HL-60/S4 treated with retinoic acid at 250 ng/mL for 4 days and 3 days (cell line): ENCODE results near the gene RNF126.
"Not testable (repeated sequence)": the region's sequence is repeated elsewhere in the genome, so short reads cannot be mapped to it uniquely, and the experiment has no call there.

Experiments used
- in situ Hi-C: fragments of 300-500 bp; cut with MboI; formaldehyde crosslinking; loops from 2 replicates; pipeline ENCODE4 v1.7.0; 2022; ENCODE audit warnings: low sequenced_read_pairs

RNF126 gene

GRCh38 chr19:632579-633067, 30.4 kb downstream of the RNF126 start:
- in situ Hi-C loops = no loop called here

GRCh38 chr19:629961-630714, 32.9 kb downstream of the RNF126 start:
- in situ Hi-C loops = no loop called here

- in situ Hi-C loops = not testable (repeated sequence)
These were observed 33.5 kb downstream of the RNF126 start for GRCh38 chr19:629515-629914.

GRCh38 chr19:628168-628567, 34.8 kb downstream of the RNF126 start:
- in situ Hi-C loops = no loop called here

GRCh38 chr19:626566-626965, 36.4 kb downstream of the RNF126 start:
- in situ Hi-C loops = not testable (repeated sequence)

DNA sequence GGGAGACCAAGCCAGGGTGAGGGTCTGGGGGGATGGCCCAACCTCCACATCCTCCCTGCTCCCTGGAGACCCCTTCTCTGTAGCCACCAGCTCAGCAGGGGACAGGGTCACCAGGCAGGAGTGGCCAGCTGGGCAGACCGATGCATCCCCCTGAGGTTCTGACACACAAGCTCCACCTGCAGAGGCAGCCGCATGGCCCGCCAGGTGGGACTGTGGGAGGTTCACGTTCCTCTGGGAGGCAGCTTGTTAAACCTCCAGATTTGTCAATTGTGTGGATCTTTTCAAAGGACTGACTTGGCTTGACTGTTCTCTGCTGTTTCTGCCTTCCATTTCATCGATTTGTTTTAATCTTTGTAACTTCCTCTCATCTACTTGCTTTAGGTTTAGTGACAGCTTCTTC, 37.8 kb downstream of the RNF126 start:
- in situ Hi-C loops = no loop called here

DNA sequence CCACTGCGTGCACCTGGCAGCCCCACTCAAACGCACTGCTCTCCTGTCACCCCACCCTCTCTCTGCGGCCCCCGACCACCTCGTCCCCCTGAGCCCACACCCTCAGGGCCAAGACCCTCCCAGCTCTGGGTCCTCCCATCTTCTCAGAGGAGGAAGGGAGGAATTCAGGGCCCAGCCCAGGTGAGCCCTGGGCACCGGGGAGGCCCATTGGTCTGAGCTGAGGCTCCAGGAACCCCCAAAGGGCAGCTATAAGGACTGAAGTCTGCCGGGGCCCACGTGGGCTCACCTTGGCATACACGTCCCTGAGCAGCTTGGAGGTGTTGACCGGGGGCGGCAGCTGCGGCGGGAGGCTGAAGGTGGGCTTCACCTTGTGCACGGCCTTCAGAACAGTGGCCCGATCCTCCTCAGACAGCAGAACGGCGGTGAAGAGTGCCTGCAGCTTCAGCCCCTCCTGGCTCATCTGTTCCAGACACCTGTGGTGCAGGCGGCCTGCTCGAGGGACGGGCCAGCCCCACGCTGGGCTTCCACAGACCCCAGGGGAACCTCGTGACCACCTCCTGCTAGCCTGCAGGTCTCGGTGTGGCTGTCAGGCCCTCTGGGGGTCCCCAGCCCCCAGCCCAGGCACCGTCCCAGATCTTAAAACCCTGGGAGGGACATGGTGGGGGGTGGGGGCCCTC, 38.4 kb downstream of the RNF126 start:
- in situ Hi-C loops = no loop called here

DNA sequence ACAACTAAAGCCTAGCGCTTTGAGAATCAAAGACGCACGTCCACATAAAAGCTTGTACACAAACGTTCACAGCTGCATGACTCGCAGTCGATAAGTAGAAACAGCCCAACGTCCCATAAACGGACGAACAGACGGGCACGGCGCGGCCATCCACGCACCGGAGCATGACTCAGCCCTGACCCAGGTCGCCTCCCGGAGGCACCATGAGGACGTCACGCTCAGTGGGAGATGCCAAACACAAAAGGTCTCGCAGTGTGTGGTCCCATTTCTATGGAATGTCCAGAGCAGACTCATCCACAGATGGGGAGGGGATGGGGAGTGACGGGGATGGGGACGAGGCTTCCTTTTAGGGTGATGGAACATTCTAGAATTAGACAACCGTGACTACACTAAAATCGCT, 39.0 kb downstream of the RNF126 start:
- in situ Hi-C loops = no loop called here

DNA sequence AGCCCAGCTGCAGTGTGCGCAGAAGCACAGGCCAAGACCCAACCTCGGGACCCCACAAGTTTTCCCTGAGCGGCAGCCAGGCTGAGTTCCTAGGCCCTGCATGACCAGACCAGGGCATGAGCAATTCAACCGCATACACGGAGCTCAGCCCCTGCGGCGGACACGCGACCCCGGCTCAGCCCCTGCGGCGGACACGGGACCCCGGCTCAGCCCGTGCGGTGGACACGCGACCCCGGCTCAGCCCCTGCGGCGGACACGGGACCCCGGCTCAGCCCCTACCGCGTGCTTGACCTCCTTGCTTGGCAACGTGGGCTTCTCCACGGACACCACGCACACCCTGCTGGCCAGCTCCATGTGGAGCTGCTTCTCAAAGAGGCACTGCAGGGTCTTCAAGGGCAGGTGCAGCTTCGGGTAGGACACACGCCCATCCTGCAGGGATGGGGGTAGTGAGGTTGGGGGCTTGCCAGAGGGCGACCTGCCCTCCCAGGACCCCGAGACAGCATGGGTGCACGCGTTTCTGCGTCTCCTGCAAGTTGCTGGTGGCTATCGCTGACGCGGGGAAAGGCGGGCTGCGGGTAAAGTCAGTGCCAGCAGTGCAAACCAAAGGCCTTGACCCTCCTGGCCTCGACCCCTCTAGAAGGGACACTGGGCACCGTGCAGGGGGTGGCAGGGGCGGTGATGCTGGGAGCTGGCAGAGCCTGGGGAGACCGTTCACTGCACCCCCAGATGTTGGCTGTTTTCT, 39.7 kb downstream of the RNF126 start:
- in situ Hi-C loops = no loop called here

DNA sequence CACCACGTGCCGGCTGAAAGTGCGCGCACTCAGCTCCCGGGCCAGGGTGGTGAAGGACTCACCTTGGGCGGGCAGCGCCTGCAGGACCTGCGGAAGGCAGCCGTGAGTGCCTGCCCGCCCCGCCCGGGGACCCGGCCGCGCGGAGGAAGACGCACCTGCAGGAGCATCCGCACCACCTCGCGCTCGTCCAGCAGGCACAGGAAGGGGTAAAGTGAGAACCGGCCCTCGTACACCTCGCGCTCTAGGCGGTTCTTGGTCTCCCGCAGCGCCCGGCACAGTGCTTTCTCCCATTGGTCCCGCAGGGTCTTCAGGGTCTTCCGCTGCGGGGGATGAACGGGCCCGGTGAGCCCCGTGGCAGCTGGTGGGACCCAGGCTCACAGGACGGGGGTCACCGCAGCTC, 40.3 kb downstream of the RNF126 start:
- in situ Hi-C loops = no loop called here

DNA sequence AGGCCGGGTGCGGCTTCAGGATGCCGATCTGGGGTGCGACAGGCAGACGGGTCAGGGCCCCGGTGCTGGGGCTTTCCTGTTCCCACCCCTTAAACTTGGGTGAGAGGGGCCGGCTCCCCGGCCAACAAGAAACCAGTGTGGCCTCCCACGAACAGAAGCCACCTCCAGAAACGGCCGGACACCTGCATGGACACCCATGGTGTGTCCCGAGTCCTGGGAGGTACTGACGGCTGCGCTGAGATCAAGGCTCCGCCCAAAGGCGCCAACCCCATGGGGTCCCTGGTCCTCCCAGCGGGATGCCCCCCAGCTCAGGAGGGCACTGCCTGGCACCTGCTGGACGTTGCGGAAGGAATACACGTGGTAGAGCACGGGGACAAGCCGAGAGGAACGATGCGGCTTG, 41.2 kb downstream of the RNF126 start:
- in situ Hi-C loops = no loop called here

- in situ Hi-C loops = not testable (repeated sequence)
These were observed 41.8 kb downstream of the RNF126 start for GRCh38 chr19:621191-621590.

- in situ Hi-C loops = no loop called here
These were observed 42.7 kb downstream of the RNF126 start for GRCh38 chr19:620166-620862.

GRCh38 chr19:619286-620002, 43.6 kb downstream of the RNF126 start:
- in situ Hi-C loops = no loop called here

- in situ Hi-C loops = no loop called here
These were observed 44.2 kb downstream of the RNF126 start for GRCh38 chr19:618674-619285.

- in situ Hi-C loops = no loop called here
These were observed 44.8 kb downstream of the RNF126 start for GRCh38 chr19:618247-618619.

DNA sequence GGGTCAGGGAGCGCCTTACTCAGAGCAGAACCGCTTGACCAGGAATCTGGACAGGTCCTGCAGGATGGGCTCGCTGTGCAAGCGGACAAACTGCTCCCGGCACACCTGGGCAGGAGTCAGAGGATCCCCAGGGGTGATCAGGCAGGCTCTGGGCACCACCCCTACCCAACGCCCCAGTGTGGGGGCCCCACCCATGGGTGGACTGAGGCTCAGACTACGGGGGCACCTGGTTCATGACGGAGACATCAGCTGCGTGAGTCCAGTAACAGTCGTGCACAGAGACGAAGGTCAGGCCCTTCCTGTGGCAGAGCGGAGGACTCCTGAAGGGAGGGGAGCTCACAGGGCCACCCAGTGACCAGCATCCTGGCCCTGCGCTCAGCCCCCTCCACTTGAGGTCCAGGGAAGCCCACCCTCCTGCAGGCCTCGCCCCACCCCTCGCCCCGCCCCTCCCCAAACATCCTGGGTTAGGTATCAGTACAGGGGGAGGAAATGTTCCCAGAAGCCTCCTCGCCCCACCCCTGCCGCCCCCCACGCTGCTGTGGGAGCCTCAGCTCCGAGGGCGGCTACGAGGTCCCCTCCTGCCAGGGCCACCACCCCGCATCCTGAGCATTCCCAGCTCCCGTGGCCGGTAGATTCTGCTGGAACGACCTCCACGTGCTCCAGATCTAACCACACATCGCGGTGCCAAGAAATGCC, 45.3 kb downstream of the RNF126 start:
- in situ Hi-C loops = no loop called here

GRCh38 chr19:616747-617526, 46.1 kb downstream of the RNF126 start:
- in situ Hi-C loops = no loop called here
